DOHH2 (cell line): ENCODE measurements around the gene SPAG16.

Source experiments
- H3F3A ChIP-seq: fragments of 200-600 bp; sonication (generic), shearing (Covaris generic); 2 replicates; pipeline ENCODE4 v1.6.0; 2016; ENCODE audit warnings: antibody characterized with exemption, mild to moderate bottlenecking; ENCODE audit not compliant: control insufficient read depth, insufficient read depth
- H3K27ac ChIP-seq: fragments of 200-600 bp; sonication (generic); 2 replicates; pipeline ENCODE4 v1.5.1; 2014; ENCODE audit warnings: low read depth, mild to moderate bottlenecking, low read length, moderate library complexity
- H3K27me3 ChIP-seq: fragments of 200-600 bp; sonication (generic); 2 replicates; pipeline ENCODE4 v1.6.1; 2014; ENCODE audit warnings: mild to moderate bottlenecking, low read length, mixed read lengths; ENCODE audit not compliant: control insufficient read depth
- H3K36me3 ChIP-seq: fragments of 200-600 bp; sonication (generic); 2 replicates; pipeline ENCODE4 v1.6.1; 2014; ENCODE audit warnings: mild to moderate bottlenecking, low read length, moderate library complexity, mixed read lengths; ENCODE audit not compliant: control insufficient read depth
- H3K4me1 ChIP-seq: fragments of 200-600 bp; sonication (generic); 2 replicates; pipeline ENCODE4 v1.6.1; 2014; ENCODE audit warnings: mild to moderate bottlenecking, low read length, mixed read lengths; ENCODE audit not compliant: control insufficient read depth
- H3K4me2 ChIP-seq: fragments of 200-600 bp; sonication (generic); 2 replicates; pipeline ENCODE4 v1.6.0; 2014; ENCODE audit warnings: mild to moderate bottlenecking, low read length, moderate library complexity
- H3K4me3 ChIP-seq: fragments of 200-600 bp; sonication (generic); 2 replicates; pipeline ENCODE4 v1.5.1; 2014; ENCODE audit warnings: mild to moderate bottlenecking, low read length, mixed read lengths
- H3K79me2 ChIP-seq: fragments of 200-600 bp; sonication (generic); 2 replicates; pipeline ENCODE4 v1.6.1; 2014; ENCODE audit warnings: mild to moderate bottlenecking, low read length, mixed read lengths; ENCODE audit not compliant: control insufficient read depth
- H3K9me2 ChIP-seq: fragments of 200-600 bp; sonication (generic); replicated peaks from 2 replicates; pipeline ENCODE4 v1.6.1; 2014; ENCODE audit warnings: mild to moderate bottlenecking, low read length, mixed read lengths; ENCODE audit not compliant: control insufficient read depth
- H3K9me3 ChIP-seq: fragments of 200-600 bp; sonication (generic); 2 replicates; pipeline ENCODE4 v1.6.1; 2014; ENCODE audit warnings: antibody characterized with exemption, low read length, mixed read lengths; ENCODE audit not compliant: control insufficient read depth, insufficient read depth
- H4K20me1 ChIP-seq: fragments of 200-600 bp; sonication (generic); 2 replicates; pipeline ENCODE4 v1.6.0; 2014; ENCODE audit warnings: low read depth, mild to moderate bottlenecking, antibody characterized with exemption, low read length, moderate library complexity; ENCODE audit not compliant: control insufficient read depth, insufficient read depth
- CTCF ChIP-seq: fragments of 200-600 bp; sonication (generic); IDR thresholded peaks from one replicate; pipeline ENCODE4 v1.5.1; 2014; ENCODE audit warnings: antibody characterized with exemption, mild to moderate bottlenecking, low read depth, low read length; ENCODE audit not compliant: poor library complexity, severe bottlenecking
- EZH2phosphoT487 ChIP-seq: fragments of 200-600 bp; sonication (generic); IDR thresholded peaks from 2 replicates; pipeline ENCODE4 v1.6.1; 2017; ENCODE audit warnings: borderline replicate concordance, mild to moderate bottlenecking, antibody characterized with exemption, low read length, moderate library complexity, mixed read lengths

Gene SPAG16

GRCh38 chr2:214294426-214294825 is 1010.2 kb downstream of the SPAG16 start:
- H3K27me3 ChIP-seq: no peaks in the 10 kb centered on the region
- no peak overlapping the region for H3K27ac ChIP-seq
- no peaks in the 10 kb centered on the region; the same call in 1 of the 2 replicates for H3K9me3 ChIP-seq
- H3K4me3 ChIP-seq: no peak overlapping the region
- no peaks in the 10 kb centered on the region for H3K79me2 ChIP-seq
- H3K9me2 ChIP-seq: no peaks in the 10 kb centered on the region
- no peak for TF ChIP-seq CTCF
- no peak for TF ChIP-seq EZH2phosphoT487
- H3K4me2 ChIP-seq: no peak overlapping the region
- H3K36me3 ChIP-seq: no peaks in the 10 kb centered on the region
- no peaks in the 10 kb centered on the region for H4K20me1 ChIP-seq
- H3K4me1 ChIP-seq: no peaks in the 10 kb centered on the region
- H3F3A ChIP-seq: no peaks in the 10 kb centered on the region

GRCh38 chr2:214297423-214297822 is 1013.2 kb downstream of the SPAG16 start:
- Histone ChIP-seq H3K9me2 (no peaks in the 10 kb centered on the region), H3K4me1 (no peaks in the 10 kb centered on the region), H3K4me2 (no peak overlapping the region), H4K20me1 (no peaks in the 10 kb centered on the region), H3K27ac (no peak overlapping the region), H3K36me3 (no peaks in the 10 kb centered on the region), H3K9me3 (no peaks in the 10 kb centered on the region; the same call in 1 of the 2 replicates), H3K4me3 (no peak overlapping the region), H3F3A (no peaks in the 10 kb centered on the region), H3K27me3 (no peaks in the 10 kb centered on the region), H3K79me2 (no peaks in the 10 kb centered on the region)
- TF ChIP-seq CTCF: no peak
- TF ChIP-seq EZH2phosphoT487: no peak

- Histone ChIP-seq H3K4me2 (no peak overlapping the region), H3K36me3 (no peaks in the 10 kb centered on the region), H3K4me1 (no peaks in the 10 kb centered on the region), H3K9me3 (no peaks in the 10 kb centered on the region), H3K27ac (no peak overlapping the region), H3K79me2 (no peaks in the 10 kb centered on the region), H3K27me3 (no peaks in the 10 kb centered on the region), H3F3A (no peaks in the 10 kb centered on the region), H4K20me1 (no peaks in the 10 kb centered on the region), H3K4me3 (no peak overlapping the region), H3K9me2 (no peaks in the 10 kb centered on the region)
- TF ChIP-seq CTCF (no peak), EZH2phosphoT487 (no peak)
Measured at GRCh38 chr2:214310319-214310718, 1026.1 kb downstream of the SPAG16 start.

GRCh38 chr2:214311031-214311533 is 1026.8 kb downstream of the SPAG16 start:
- no peaks in the 10 kb centered on the region for H3K36me3 ChIP-seq
- H3K9me3 ChIP-seq: no peaks in the 10 kb centered on the region
- H3K4me2 ChIP-seq: no peak overlapping the region
- no peak overlapping the region for H3K27ac ChIP-seq
- H3K4me1 ChIP-seq: no peaks in the 10 kb centered on the region
- no peaks in the 10 kb centered on the region for H3K79me2 ChIP-seq
- no peaks in the 10 kb centered on the region for H3F3A ChIP-seq
- H3K9me2 ChIP-seq: no peaks in the 10 kb centered on the region
- no peak for TF ChIP-seq EZH2phosphoT487
- TF ChIP-seq CTCF: peak; percentile 12
- H3K27me3 ChIP-seq: no peaks in the 10 kb centered on the region
- H4K20me1 ChIP-seq: no peaks in the 10 kb centered on the region
- no peak overlapping the region for H3K4me3 ChIP-seq
